Measurements from ENCODE around the gene PIK3CD. TPM values are rescaled to one million over a fixed set of nuclear protein-coding genes. Genes with fewer than 3 reads are reported as not detected.

PIK3CD gene
- total and polyA plus RNA-seq, 2 of the 4 experiments (the other 2 are of a cell fraction) = 5.0 to 12.1 TPM

DNA sequence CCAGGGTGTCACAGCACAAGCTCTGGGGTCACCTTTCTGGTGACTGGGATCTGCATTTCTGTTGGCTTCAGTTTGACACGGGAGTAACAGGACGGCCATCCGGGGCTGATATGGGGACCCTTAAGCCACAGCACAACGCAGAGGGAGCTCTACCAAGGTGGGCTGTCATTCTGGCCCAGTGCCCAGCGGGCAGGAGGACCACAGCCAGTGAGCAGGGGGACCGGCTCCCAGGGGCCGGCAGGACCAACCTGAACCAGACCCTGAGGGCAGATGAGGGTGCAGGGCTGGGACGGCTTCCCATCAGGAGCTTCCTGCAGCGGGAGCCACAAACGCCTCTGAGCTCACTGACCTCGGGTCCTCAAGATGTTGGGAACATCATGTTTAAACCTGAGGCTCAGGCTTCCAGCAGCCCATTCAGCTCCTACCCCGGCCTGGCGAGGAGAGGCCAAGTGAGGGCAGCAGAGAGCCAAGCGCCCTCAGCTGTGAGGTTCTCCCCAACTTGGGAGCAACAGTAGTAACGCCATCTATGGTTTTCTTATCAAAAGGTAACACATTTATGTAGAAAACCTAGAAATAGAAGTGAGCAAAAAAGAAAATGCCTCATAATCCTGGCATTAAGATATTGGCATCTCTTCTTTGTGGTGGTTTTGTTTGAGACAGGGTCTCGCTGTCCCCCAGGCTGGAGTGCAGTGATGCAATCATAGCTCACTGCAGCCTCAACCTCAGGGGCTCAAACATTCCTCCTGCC, 36.0 kb upstream of the PIK3CD start:
- ATAC-seq (ENCODE audit: low read depth) (peak; percentile 97), DNase-seq (peak; percentile 43)
- Histone ChIP-seq H3K27ac (ENCODE audit: insufficient read depth, low read length) (no peak overlapping the region), H2BK20ac (ENCODE audit: low read depth, low read length) (no peak overlapping the region), H3K4me1 (ENCODE audit: control insufficient read depth, insufficient read depth, low read length) (no peaks in the 10 kb centered on the region), H2AK5ac (ENCODE audit: low read depth, low read length) (no peak overlapping the region), H3K79me1 (ENCODE audit: low read depth in 1 of 2, low read length in 2 of 2) (no peaks in the 10 kb centered on the region), H3K9ac (ENCODE audit: low read depth, low read length) (no peak overlapping the region), H2BK5ac (ENCODE audit: low read depth, low read length, poor library complexity, severe bottlenecking) (no peak overlapping the region), H3K14ac (replicated peaks; ENCODE audit: low read depth, low read length) (no peak overlapping the region), H4K20me1 (ENCODE audit: insufficient read depth, low read length) (no peaks in the 10 kb centered on the region), H4K8ac (ENCODE audit: low read depth in 2 of 2, low read length in 2 of 2) (no peak overlapping the region), H3K4me2 (ENCODE audit: low read depth, low read length) (no peak overlapping the region), H2AK9ac (replicated peaks; ENCODE audit: low read depth, low read length, poor library complexity) (no peak overlapping the region), H3K27me3 (ENCODE audit: control insufficient read depth, insufficient read depth, low read length) (no peaks in the 10 kb centered on the region), H3K9me3 (ENCODE audit: control insufficient read depth, insufficient read depth, low read length) (no peaks in the 10 kb centered on the region), H4K91ac (ENCODE audit: insufficient read depth, low read depth, low read length) (no peak overlapping the region), H2BK120ac (ENCODE audit: low read depth, low read length) (no peak overlapping the region), H3K23ac (ENCODE audit: low read depth, low read length) (no peak overlapping the region), H3K18ac (ENCODE audit: low read depth, low read length) (no peak overlapping the region), H2AFZ (replicated peaks; ENCODE audit: low read length, poor library complexity) (no peak overlapping the region), H4K5ac (ENCODE audit: low read depth, low read length) (no peak overlapping the region), H3K56ac (ENCODE audit: extremely low read depth, insufficient read depth, low read length) (no peak overlapping the region), H3K4me3 (ENCODE audit: insufficient read depth, low read depth, low read length) (no peak overlapping the region), H2BK15ac (ENCODE audit: low read depth, low read length) (no peak overlapping the region), H3K4ac (ENCODE audit: low read depth, low read length) (no peak overlapping the region), H3K9me1 (ENCODE audit: insufficient read depth, low read length) (no peaks in the 10 kb centered on the region), H3K36me3 (ENCODE audit: control insufficient read depth, insufficient read depth, low read length) (peaks cover 13% of the 10 kb centered on the region)
- BruUV-seq (replicated peaks) = no TSS peak
- WGBS, 2 experiments (ENCODE audit: extremely low coverage in 2 of 2, insufficient read length in 1 of 2) = 84% methylated on average over 8 of the region's 16 CpGs; no CpG with 5 or more reads in 1 of the 2 experiments
- intact Hi-C loops (cut with micrococcal nuclease) = no loop called here
- ChIA-PET POLR2A (ENCODE audit: unreplicated experiment) (no interaction called here), CTCF (interaction anchor here (0.5 to 1.5 kb wide), 6 partner anchors 23 to 254 kb away, joined by 3 to 5 read pairs (median 4); no protein-coding TSS in a partner anchor)
- in situ Hi-C loops (cut with MboI; ENCODE audit: low sequenced_read_pairs) = no loop called here
- dilution Hi-C loops (cut with HindIII; ENCODE audit: low sequenced_read_pairs, unreplicated experiment) = no loop called here
- no peak for TF ChIP-seq FOS (IDR thresholded peaks at IDR 0.05; ENCODE audit: low read depth, low read length)
- no peak for TF ChIP-seq NFE2L2 (IDR thresholded peaks at IDR 0.05; ENCODE audit: low read depth, low read length)
- TF ChIP-seq, protein P1, sequence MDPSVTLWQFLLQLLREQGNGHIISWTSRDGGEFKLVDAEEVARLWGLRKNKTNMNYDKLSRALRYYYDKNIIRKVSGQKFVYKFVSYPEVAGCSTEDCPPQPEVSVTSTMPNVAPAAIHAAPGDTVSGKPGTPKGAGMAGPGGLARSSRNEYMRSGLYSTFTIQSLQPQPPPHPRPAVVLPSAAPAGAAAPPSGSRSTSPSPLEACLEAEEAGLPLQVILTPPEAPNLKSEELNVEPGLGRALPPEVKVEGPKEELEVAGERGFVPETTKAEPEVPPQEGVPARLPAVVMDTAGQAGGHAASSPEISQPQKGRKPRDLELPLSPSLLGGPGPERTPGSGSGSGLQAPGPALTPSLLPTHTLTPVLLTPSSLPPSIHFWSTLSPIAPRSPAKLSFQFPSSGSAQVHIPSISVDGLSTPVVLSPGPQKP (IDR thresholded peaks at IDR 0.05; ENCODE audit: borderline replicate concordance, low read depth, low read length) = no peak
- TF ChIP-seq, protein P2, sequence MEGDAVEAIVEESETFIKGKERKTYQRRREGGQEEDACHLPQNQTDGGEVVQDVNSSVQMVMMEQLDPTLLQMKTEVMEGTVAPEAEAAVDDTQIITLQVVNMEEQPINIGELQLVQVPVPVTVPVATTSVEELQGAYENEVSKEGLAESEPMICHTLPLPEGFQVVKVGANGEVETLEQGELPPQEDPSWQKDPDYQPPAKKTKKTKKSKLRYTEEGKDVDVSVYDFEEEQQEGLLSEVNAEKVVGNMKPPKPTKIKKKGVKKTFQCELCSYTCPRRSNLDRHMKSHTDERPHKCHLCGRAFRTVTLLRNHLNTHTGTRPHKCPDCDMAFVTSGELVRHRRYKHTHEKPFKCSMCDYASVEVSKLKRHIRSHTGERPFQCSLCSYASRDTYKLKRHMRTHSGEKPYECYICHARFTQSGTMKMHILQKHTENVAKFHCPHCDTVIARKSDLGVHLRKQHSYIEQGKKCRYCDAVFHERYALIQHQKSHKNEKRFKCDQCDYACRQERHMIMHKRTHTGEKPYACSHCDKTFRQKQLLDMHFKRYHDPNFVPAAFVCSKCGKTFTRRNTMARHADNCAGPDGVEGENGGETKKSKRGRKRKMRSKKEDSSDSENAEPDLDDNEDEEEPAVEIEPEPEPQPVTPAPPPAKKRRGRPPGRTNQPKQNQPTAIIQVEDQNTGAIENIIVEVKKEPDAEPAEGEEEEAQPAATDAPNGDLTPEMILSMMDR (conservative IDR thresholded peaks at IDR 0.05; ENCODE audit: low read depth, low read length) = peak; percentile 60
- no peak for TF ChIP-seq CHD1 (IDR thresholded peaks at IDR 0.05; ENCODE audit: low read depth, low read length)
- TF ChIP-seq RCOR1 (IDR thresholded peaks at IDR 0.05; ENCODE audit: insufficient replicate concordance, low read length) = no peak
- TF ChIP-seq RFX5 (IDR thresholded peaks at IDR 0.05; ENCODE audit: low read depth, low read length) = no peak
- peak; percentile 53 for TF ChIP-seq RAD21 (IDR thresholded peaks at IDR 0.05; ENCODE audit: low read length)
- TF ChIP-seq MXI1 (IDR thresholded peaks at IDR 0.05; ENCODE audit: borderline replicate concordance, low read depth, low read length) = no peak
- TF ChIP-seq SMC3 (IDR thresholded peaks at IDR 0.05; ENCODE audit: low read depth, low read length) = peak; percentile 42; the same call in 1 of the 2 replicates
- no peak for TF ChIP-seq POLR2A (IDR thresholded peaks at IDR 0.05; ENCODE audit: low read depth, low read length)
- TF ChIP-seq MAZ (IDR thresholded peaks at IDR 0.05; ENCODE audit: borderline replicate concordance, low read depth, low read length) = no peak
- peak; percentile 40; the same call in 1 of the 2 replicates for TF ChIP-seq CEBPB (IDR thresholded peaks at IDR 0.05; ENCODE audit: low read depth, low read length)
- TF ChIP-seq, protein P3, sequence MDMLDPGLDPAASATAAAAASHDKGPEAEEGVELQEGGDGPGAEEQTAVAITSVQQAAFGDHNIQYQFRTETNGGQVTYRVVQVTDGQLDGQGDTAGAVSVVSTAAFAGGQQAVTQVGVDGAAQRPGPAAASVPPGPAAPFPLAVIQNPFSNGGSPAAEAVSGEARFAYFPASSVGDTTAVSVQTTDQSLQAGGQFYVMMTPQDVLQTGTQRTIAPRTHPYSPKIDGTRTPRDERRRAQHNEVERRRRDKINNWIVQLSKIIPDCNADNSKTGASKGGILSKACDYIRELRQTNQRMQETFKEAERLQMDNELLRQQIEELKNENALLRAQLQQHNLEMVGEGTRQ (IDR thresholded peaks at IDR 0.05; ENCODE audit: low read depth, low read length) = no peak
- TF ChIP-seq MAFK (IDR thresholded peaks at IDR 0.05; ENCODE audit: low read depth, low read length) = no peak

All from IMR-90 (cell line).